ENCODE results near the gene POLR3H.

The POLR3H gene

DNA sequence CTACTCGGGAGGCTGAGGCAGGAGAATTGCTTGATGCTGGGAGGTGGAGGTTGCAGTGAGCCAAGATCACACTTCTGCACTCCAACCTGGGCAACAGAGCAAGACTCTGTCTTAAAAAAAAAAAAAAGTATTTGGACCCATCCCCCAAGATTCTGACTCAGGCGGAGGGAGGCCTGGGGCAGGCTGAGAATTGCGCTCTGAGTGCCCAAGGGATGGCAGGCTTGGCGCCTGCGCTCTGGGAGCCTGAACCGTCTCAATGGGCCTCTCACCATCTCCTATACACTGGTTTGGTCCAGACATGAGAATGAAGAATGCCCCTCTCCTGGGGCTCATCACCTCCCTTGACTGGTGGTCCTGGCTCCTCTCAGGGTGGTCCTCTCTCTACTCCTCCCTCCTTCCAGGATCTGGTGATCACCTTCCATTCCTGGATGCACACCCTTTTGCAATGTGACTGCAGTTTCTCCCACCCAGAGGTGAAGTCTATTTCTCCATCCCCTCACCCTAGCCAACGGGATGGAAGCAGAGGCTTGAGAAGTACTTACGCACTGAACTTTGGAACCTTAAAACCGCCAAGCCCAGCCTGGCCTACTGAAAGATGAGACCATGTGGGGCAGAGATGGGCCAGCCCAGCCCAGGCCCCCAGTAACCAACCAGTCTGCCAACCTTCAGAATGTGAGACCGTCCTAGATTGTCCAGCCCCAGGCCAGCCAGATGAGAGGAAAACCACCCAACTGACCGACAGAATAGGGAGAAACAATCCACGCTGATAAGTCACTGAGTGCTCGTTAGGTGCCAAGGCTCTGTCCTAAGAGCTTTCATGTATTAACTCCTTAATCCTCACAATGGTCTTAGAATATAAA lies 4.9 kb downstream of the POLR3H start:
- DNase-seq (ENCODE audit: low read depth, low spot score): no peak
- H3K27ac ChIP-seq: no peak overlapping the region

GRCh38 chr22:41538583-41538982 lies 5.7 kb downstream of the POLR3H start:
- H3K27ac ChIP-seq: no peak overlapping the region

GRCh38 chr22:41537203-41537602 lies 7.1 kb downstream of the POLR3H start:
- no peak overlapping the region for H3K27ac ChIP-seq
- no peak for DNase-seq (ENCODE audit: low read depth, low spot score)

More at GRCh38 chr22:41538583-41538982, 5.7 kb downstream of the POLR3H start:
- DNase-seq (ENCODE audit: low read depth, low spot score): no peak

DNA sequence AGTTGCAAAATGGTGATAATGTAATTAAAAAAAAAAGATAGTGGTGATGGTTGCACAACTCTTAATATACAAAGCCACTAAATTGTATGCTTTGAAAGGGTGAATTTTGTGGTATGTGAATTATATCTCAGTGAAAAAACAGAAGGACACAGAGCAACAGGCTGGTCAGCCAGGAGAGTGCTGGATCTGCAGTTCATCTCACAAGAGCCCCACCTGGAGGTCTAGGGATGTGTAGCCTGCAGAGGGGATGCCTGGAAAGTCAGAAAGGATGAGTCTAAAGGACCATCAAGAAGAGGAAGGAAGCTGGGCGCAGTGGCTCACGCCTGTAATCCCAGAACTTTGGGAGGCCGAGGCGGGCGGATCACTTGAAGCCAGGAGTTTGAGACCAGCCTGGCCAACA lies 9.0 kb downstream of the POLR3H start:
- H3K27ac ChIP-seq: no peak overlapping the region
- no peak for DNase-seq (ENCODE audit: low read depth, low spot score)

- no peak overlapping the region for H3K27ac ChIP-seq
- DNase-seq (ENCODE audit: low read depth, low spot score): no peak
These were observed 10.1 kb downstream of the POLR3H start for GRCh38 chr22:41534219-41534618.

DNA sequence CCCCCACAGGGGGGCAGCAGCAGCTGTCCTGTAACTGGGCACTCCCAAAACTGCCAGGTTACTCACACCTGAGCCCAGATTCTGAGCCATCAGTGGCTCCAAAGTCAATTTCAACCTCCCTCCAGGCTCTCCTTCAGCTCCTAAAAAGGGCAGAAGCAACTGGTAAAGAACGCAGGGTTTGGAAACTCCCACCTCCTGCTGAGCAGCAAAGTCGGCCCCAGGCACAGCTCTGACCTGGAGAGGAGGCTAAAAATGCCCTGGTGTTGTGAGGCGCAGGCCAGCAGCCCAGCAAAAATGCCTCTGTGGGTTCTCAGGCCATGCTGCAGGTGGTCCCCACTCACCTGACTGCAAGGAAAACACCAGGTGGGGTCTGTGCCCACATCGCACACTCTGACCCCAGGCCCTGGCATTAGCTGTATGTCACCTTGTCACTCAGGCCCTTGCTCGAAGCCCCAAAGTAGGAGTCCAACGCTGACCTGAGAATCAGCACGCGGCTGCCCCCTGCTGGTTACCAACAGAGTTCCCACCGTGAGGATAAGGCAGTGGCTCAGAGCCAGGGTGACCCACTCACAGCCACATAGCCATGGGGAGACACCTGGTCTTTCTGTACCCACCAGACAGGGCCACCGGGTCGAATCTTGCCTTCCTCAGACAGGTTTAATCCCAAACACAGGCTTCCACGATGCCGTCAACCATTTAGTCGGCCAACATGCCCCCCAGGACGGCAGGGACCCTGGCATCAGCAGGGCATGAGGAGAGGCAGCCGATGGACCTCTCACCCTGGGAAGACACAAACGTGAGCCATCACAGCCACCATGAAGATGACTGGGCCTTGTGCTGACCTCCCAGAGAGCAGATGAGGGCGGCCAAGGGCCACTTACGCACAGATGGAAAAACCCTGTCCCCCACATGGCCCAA lies 11.1 kb downstream of the POLR3H start:
- H3K27ac ChIP-seq: no peak overlapping the region
- no peak for DNase-seq (ENCODE audit: low read depth, low spot score)

DNA sequence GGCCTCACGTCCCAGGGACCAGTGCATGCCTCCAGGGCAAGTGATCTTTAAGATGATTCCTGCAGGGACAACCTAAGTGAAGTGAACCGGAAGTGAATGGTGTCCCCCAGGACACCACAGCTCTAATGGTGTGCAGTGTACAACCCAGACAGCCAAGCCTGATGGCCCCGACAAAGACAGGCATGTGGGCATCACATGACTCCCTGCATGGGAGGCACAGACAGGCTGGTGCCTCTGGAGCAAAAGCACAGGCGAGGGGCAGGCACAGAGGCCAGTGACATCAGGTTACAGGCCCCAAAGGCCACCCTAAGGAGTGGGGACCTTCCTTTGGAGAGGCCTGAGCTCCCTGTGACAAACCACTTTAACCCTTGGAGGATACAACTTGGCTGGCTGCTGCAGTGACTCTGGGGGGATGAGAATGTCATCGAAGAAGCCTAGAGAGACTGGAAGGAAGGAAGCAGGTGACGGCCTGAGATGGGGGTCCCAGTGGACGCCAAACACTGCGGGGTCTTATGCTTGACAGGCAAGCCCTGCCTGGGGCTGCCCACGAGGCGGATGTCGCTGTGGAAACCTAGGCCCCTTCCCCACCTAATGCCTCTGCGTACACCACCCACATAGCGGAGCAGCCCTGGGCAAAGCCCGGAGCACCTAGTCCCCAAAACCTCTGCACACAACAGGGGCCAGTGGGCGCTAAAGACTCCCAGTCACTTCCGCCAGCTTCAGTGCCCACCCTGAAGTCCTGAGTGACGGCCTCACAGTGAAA lies 12.4 kb downstream of the POLR3H start:
- no peak for DNase-seq (ENCODE audit: low read depth, low spot score)
- no peak overlapping the region for H3K27ac ChIP-seq

DNA sequence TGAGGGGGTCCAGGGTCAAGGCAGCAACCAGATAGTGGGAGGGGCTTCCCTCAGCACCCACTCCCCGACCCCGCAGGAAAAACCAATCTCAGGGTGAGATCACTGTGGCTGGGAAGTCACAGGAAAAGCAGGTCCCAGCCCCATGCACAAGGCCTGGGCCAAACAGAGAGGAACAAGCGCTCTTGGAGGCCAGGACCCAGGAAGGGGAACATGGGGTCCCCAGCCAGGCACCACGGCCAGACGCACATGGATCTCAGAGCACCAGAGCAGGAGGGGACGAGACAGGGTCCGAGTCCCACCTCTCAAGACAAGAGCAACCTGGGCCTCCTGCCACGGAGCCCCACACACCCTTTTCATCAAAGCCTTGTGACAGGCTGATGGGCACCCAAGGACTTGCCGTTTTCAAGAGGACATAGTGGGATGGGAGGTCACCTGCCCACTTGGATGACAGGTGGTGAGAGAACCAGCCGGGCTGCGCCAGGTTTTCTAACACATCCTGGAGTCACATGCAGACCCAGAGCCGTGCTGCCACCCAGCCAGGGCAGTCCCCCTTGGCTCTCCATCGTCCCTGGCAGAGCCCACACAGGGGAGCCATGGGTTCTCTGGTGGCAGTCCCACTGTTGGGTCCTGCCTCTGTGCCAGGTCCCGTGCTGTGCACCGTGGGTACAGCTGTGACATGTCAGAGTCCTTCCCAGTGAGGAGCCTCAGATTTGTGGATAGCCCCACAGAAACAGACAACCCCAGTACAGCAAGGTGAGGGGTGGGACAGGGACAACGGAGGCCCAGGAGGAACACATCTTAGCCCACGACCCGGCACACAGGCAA lies 13.2 kb downstream of the POLR3H start:
- no peak overlapping the region for H3K27ac ChIP-seq
- DNase-seq (ENCODE audit: low read depth, low spot score): no peak

- DNase-seq (ENCODE audit: low read depth, low spot score): no peak
- H3K27ac ChIP-seq: no peak overlapping the region
These were observed 15.2 kb downstream of the POLR3H start for GRCh38 chr22:41528938-41529561.

- no peak for DNase-seq (ENCODE audit: low read depth, low spot score)
- no peak overlapping the region for H3K27ac ChIP-seq
These were observed 16.0 kb downstream of the POLR3H start for GRCh38 chr22:41528132-41528766.

DNA sequence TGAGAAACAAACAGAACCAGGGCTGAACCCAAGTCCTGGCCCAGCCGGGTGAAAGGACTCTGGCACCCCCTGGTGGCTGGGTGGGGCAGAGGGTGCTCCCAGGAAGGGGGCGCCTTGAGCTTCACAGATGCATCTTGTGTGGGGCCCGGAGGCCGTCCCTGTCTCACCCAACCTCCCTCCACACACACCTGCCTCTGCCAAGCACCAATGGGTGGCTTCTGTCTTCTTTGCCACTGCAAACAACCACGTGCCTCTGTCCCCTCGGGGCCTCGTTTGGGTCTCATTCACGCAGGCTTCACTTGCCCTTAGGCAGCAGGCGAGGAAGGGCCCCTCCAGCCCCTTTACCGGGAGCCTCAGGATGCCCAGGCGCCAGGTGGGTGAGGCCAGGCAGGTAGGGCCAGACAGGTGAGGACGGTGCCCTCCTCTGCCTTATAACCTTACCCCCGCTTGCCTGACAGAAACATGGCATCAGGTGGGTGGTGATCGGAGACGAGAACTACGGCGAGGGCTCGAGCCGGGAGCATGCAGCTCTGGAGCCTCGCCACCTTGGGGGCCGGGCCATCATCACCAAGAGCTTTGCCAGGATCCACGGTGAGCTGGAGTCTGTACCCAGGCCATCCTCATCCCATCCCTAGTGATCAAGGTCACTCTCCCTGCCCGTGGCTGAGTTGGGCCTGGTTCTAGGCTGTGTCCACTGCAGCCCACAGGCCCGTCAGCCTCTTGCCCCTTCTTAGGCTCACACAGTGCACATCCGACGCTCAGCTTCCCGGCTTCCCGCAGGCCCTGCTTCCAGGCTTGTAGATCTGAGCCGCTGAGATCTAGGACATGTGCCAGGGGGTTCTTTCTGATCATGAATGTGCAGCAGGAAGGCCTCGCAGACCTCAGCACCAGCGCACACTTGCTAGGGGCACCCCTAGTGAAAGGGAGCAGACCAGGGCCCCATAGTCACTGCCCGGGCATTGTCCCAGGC lies 17.2 kb downstream of the POLR3H start:
- no peak overlapping the region for H3K27ac ChIP-seq
- DNase-seq (ENCODE audit: low read depth, low spot score): no peak

DNA sequence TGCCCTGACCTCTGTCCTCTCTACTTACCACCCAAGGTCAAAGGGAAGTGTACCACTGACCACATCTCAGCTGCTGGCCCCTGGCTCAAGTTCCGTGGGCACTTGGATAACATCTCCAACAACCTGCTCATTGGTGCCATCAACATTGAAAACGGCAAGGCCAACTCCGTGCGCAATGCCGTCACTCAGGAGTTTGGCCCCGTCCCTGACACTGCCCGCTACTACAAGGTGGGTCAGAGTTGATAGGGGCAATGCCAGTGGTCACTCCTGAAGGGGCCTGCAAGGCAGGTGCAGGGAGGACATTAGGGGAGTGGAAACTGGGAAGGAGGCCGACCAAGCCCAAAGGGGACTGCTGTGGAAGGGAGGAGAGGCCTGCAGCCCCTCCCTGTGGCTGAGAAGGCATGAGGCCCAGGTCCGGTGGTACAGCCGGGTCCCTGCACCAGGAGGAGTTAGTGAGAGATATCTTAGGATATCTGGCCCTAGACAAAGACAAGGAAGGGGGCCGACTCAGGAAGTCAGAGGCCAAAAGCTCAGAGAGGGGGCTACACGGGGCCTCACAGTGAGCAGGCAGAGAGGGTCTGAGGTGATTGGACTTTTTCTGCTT lies 17.9 kb downstream of the POLR3H start:
- H3K27ac ChIP-seq: no peak overlapping the region
- DNase-seq (ENCODE audit: low read depth, low spot score): no peak

- DNase-seq (ENCODE audit: low read depth, low spot score): no peak
- no peak overlapping the region for H3K27ac ChIP-seq
These were observed 18.6 kb downstream of the POLR3H start for GRCh38 chr22:41525450-41526225.

DNA sequence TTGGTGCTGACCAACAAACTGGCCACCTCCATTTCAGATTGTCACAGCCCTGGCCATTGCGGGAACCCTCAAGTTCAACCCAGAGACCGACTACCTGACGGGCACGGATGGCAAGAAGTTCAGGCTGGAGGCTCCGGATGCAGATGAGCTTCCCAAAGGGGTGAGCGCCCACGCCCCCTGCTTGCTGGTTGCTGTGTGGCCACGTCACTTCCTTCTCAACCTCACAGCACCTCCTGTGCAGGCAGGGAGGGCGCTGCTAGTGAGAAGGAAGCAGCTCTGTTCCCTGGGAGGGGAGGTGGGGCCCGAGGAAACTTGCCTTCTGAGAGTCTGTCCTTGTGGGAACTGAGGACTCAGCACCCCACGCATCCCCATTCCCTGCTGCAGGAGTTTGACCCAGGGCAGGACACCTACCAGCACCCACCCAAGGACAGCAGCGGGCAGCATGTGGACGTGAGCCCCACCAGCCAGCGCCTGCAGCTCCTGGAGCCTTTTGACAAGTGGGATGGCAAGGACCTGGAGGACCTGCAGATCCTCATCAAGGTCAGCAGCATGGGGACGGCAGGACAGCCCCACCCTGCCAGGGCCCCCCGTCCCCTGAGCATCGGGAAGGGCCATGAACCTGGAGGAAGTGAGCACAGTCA lies 19.3 kb downstream of the POLR3H start:
- no peak overlapping the region for H3K27ac ChIP-seq
- DNase-seq (ENCODE audit: low read depth, low spot score): no peak

DNA sequence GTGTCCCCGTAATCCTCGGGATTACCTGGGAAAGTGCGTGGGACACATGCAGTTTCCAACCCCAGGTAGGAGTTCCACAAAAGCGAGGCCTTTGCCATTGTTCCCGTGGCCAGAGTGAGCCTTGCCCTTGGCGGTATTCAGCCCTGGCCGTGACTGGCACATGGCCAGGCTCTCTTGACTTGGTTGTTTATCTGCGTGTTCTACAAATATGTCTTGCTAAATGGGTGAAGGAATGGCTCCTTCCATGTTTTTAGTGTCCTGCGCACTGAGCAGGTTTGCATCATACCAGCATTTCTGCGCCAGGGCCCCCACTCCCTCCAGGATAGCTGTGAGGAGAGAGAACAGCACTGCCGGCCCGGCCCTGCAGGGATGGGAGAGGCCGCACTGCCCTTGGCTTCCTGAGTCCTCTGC lies 20.0 kb downstream of the POLR3H start:
- DNase-seq (ENCODE audit: low read depth, low spot score): no peak
- no peak overlapping the region for H3K27ac ChIP-seq
